ENCODE data around the gene SNRK. TPM values are rescaled to one million over a fixed set of nuclear protein-coding genes. Genes with fewer than 3 reads are reported as not detected.

The SNRK gene
- total and polyA plus RNA-seq, 2 experiments from 2014 or later: 10.7 to 25.3 TPM

GRCh38 chr3:43247561-43248184 lies 38.7 kb upstream of the SNRK start:
- no peaks in the 10 kb centered on the region for H3K36me3 ChIP-seq (replicated peaks; ENCODE audit: insufficient read depth, low read depth)
- H2AFZ ChIP-seq: no peak overlapping the region
- TF ChIP-seq EZH2 (IDR thresholded peaks at IDR 0.05; ENCODE audit: borderline replicate concordance): no peak
- TF ChIP-seq CTCF (IDR thresholded peaks at IDR 0.05; ENCODE audit: poor library complexity): no peak
- TF ChIP-seq EZH2phosphoT487 (IDR thresholded peaks at IDR 0.05; ENCODE audit: low read depth, severe bottlenecking, unreplicated experiment): no peak
- DNase-seq (ENCODE audit: low spot score): no peak
- no peaks in the 10 kb centered on the region for H3K27me3 ChIP-seq
- no peak overlapping the region for H3K4me2 ChIP-seq
- no peak overlapping the region for H3K4me3 ChIP-seq
- H4K20me1 ChIP-seq (ENCODE audit: insufficient read depth, poor library complexity, severe bottlenecking): no peaks in the 10 kb centered on the region
- no peaks in the 10 kb centered on the region for H3K79me2 ChIP-seq
- WGBS (ENCODE audit: low lambda C conversion rate, missing lambda C conversion rate): 81% methylated on average over 3 of the region's 3 CpGs
- no peaks in the 10 kb centered on the region for H3K4me1 ChIP-seq (ENCODE audit: insufficient read depth)
- H3K9me3 ChIP-seq (ENCODE audit: low read depth): no peaks in the 10 kb centered on the region
- H3K9me2 ChIP-seq (replicated peaks; ENCODE audit: insufficient read depth): no peaks in the 10 kb centered on the region
- H3K27ac ChIP-seq: no peak overlapping the region

- DNase-seq (ENCODE audit: low spot score): no peak
- WGBS (ENCODE audit: low lambda C conversion rate, missing lambda C conversion rate): 69% methylated on average over 2 of the region's 2 CpGs
Measured at GRCh38 chr3:43248185-43248583, 38.2 kb upstream of the SNRK start.

GRCh38 chr3:43248973-43249372 lies 37.4 kb upstream of the SNRK start:
- Histone ChIP-seq H3K27ac (no peak overlapping the region), H4K20me1 (ENCODE audit: insufficient read depth, poor library complexity, severe bottlenecking) (no peaks in the 10 kb centered on the region), H3K79me2 (no peaks in the 10 kb centered on the region), H3K4me3 (no peak overlapping the region), H3K4me1 (ENCODE audit: insufficient read depth) (no peaks in the 10 kb centered on the region), H2AFZ (no peak overlapping the region), H3K9me3 (ENCODE audit: low read depth) (no peaks in the 10 kb centered on the region), H3K27me3 (no peaks in the 10 kb centered on the region), H3K9me2 (replicated peaks; ENCODE audit: insufficient read depth) (no peaks in the 10 kb centered on the region), H3K4me2 (no peak overlapping the region), H3K36me3 (replicated peaks; ENCODE audit: insufficient read depth, low read depth) (no peaks in the 10 kb centered on the region)
- DNase-seq (ENCODE audit: low spot score): no peak
- WGBS (ENCODE audit: low lambda C conversion rate, missing lambda C conversion rate): 89% methylated on average over 2 of the region's 2 CpGs
- TF ChIP-seq EZH2phosphoT487 (IDR thresholded peaks at IDR 0.05; ENCODE audit: low read depth, severe bottlenecking, unreplicated experiment) (no peak), EZH2 (IDR thresholded peaks at IDR 0.05; ENCODE audit: borderline replicate concordance) (no peak)

More at GRCh38 chr3:43248185-43248583, 38.2 kb upstream of the SNRK start:
- no peaks in the 10 kb centered on the region for H3K79me2 ChIP-seq
- no peak overlapping the region for H2AFZ ChIP-seq
- no peak overlapping the region for H3K4me3 ChIP-seq
- no peak overlapping the region for H3K27ac ChIP-seq
- H3K4me1 ChIP-seq (ENCODE audit: insufficient read depth): no peaks in the 10 kb centered on the region
- TF ChIP-seq CTCF (IDR thresholded peaks at IDR 0.05; ENCODE audit: poor library complexity) (no peak), EZH2phosphoT487 (IDR thresholded peaks at IDR 0.05; ENCODE audit: low read depth, severe bottlenecking, unreplicated experiment) (no peak), EZH2 (IDR thresholded peaks at IDR 0.05; ENCODE audit: borderline replicate concordance) (no peak)
- no peak overlapping the region for H3K4me2 ChIP-seq
- no peaks in the 10 kb centered on the region for H3K27me3 ChIP-seq
- H3K36me3 ChIP-seq (replicated peaks; ENCODE audit: insufficient read depth, low read depth): no peaks in the 10 kb centered on the region
- no peaks in the 10 kb centered on the region for H3K9me3 ChIP-seq (ENCODE audit: low read depth)
- no peaks in the 10 kb centered on the region for H4K20me1 ChIP-seq (ENCODE audit: insufficient read depth, poor library complexity, severe bottlenecking)
- no peaks in the 10 kb centered on the region for H3K9me2 ChIP-seq (replicated peaks; ENCODE audit: insufficient read depth)

- TF ChIP-seq EZH2phosphoT487 (IDR thresholded peaks at IDR 0.05; ENCODE audit: low read depth, severe bottlenecking, unreplicated experiment) (no peak), CTCF (IDR thresholded peaks at IDR 0.05; ENCODE audit: poor library complexity) (no peak), EZH2 (IDR thresholded peaks at IDR 0.05; ENCODE audit: borderline replicate concordance) (no peak)
Measured at GRCh38 chr3:43249405-43249804, 36.9 kb upstream of the SNRK start.

More at GRCh38 chr3:43249405-43249804, 36.9 kb upstream of the SNRK start:
- no peak overlapping the region for H2AFZ ChIP-seq
- H3K4me2 ChIP-seq: no peak overlapping the region
- no peaks in the 10 kb centered on the region for H3K9me2 ChIP-seq (replicated peaks; ENCODE audit: insufficient read depth)
- no peak overlapping the region for H3K4me3 ChIP-seq
- no peaks in the 10 kb centered on the region for H3K36me3 ChIP-seq (replicated peaks; ENCODE audit: insufficient read depth, low read depth)
- H3K27me3 ChIP-seq: no peaks in the 10 kb centered on the region
- H4K20me1 ChIP-seq (ENCODE audit: insufficient read depth, poor library complexity, severe bottlenecking): no peaks in the 10 kb centered on the region
- no peak overlapping the region for H3K27ac ChIP-seq
- H3K9me3 ChIP-seq (ENCODE audit: low read depth): no peaks in the 10 kb centered on the region
- no peak for DNase-seq (ENCODE audit: low spot score)
- H3K79me2 ChIP-seq: no peaks in the 10 kb centered on the region
- H3K4me1 ChIP-seq (ENCODE audit: insufficient read depth): no peaks in the 10 kb centered on the region
